Suppressor macrophage (primary cell): Measurements from ENCODE around the gene PDE4D.
"Not testable (repeated sequence)": the region's sequence is repeated elsewhere in the genome, so short reads cannot be mapped to it uniquely, and the experiment has no call there.

Experiments used
- DNase-seq, 4 experiments: peaks; one replicate each; pipeline ENCODE4 v3.0.0-alpha.2; 2020 to 2022

PDE4D gene

DNA sequence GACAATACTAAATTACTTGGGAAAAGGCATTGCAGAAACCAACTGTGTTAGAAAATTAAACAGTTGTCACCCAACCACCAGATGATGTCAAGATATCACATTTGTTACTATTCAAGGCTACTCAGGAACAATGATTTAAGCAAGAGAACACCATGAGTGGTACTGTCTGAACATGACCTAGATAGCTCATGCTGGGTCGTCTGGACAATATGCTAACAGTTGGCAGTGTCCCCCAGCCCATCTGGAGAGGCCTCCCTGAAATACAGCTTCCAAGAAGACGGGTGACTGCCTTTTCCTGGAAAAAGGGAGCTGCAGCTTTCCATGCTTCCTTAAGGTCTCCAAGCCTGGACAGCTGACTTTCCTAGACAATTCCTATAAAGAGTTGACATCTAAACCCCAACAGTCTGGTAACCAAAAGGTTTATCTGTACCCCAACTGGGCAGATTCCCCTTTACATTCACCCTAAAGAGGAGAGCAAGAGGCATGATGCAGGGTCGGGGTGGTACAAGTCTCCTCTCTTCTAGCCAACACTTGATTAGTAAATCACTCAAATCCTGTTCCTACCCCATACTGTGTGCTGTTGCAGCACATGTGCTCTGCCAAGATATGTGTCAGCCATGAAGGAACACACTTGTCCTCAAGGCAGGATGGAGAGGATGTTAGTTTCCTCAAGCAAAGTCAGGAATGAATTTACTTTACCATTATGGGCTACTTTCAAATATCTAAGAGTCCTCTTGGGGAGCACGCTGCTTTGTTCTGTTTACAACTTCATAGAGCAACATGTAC, 433.0 kb downstream of the PDE4D start:
- DNase-seq: no peak

DNA sequence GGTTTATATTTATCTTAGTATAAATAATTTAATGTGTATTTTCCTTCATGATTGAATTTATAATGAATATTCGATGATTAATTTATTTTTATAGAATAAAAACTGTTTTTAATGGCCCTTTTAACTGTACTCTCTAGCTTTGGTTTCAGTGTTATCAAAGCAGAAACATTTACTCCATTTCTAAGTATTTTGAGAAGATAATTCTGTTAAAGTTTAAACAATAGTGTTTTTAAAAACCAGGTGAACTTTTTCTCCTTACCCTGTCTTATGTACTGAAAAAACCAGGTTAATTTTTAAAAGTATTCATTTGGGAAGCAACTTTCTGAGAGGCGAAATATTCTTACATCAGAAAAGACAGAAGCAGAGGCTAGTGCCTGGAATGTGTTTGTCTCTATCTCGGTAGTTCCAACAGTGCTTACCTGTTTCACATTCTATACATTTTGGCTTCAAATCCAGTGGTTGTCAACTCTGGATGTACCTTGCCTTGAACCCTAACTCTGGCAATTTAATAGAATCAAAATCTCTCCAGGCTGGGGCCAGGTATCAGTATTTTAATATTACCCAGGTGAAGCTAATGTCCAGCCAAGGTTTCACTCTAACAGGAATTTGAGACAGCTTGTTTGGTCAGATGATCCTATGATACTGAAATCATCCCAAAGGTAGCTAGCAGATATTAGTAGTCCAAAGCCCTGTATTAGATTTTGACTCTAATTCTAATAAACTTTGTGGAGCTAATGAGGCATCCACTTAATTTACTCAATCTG, 434.4 kb downstream of the PDE4D start:
- no peak for DNase-seq

DNA sequence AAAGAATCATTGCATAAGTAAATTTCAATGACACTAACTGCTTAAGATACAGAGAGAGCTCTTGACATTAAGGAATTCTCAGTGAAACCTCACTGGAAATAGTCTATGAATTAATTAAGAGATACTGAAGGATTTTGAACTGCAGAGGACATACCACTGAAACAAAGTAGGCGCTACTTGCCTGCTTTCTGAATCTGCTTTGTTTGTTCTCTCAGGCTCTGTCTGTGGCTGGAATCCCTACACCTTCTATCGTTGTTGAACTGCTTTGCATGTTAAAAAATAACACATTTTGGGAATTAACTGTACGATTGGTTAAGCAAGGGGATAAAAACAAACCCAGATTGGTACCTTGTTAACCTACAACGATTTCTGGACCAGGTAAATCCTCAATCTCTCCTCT, 435.2 kb downstream of the PDE4D start:
- no peak for DNase-seq

DNA sequence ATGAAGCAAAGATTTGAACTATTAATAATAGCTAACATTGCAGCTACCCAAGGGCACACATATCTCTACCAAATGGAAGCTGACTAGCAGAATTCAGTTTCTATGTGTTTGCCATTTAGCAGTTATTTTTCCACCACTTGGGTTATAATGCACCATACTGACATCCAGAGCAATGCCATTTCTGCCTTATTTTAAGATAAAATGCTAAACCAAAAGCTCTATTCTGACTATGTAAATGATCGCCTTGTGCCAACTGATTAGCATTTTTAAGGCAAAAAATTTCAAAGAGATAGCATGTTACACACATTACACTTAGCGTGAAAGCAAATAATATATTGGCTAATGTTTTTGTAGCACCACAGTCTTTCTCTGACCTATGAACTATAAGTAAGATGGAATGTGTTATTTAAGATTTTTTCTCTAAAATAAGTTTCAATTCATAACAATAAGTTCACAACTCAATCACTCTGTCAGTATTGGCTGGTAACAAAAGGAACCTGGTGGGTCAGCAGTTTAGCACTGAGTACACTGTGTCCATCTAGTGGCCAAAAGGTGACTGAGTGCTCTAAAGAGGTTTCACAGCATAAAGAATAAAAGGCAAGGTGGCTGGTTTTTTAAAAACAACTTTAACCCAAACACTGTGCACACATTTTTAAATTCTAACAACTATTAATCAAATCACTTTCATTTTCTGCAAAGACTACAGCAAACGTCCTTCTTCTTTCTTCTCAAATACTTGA, 443.5 kb downstream of the PDE4D start:
- DNase-seq: peak in 1 of 4 experiments; percentile 5

DNA sequence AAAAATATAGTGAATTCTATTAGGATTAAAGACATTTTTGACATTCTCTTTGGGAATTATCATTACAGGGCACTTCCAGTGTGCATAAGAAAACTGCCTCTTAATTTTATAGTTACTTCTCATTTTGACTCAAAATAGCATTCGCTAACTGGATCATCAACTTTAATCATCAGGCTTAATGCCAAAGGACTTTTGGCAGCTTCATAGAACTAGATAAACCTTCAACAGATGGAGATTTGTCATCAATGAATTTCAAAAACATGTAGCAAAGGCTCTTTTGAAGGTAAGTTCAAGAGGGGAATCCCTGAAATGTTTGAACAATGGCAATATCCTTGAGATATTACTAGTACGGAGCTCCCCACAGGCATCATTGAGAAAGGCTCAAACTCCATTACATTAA, 447.2 kb downstream of the PDE4D start:
- no peak for DNase-seq

DNA sequence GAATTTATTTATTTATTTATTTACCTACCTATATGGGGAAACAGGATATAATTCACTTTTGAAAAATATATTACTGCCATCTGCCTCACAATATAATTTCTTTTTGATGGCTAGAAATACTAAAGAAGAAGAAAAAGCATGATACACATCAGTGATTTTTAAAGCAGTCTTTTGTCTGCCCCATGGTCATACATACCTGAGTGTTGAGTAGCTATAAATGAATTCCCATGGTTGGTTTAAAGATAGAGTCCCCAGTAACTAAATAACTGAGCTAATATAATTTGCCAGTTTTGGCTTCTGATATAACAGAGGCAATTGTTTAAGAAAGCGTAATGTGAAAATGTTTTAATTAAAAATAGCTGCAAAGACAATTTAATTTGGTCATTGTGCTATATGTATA, 447.8 kb downstream of the PDE4D start:
- no peak for DNase-seq

DNA sequence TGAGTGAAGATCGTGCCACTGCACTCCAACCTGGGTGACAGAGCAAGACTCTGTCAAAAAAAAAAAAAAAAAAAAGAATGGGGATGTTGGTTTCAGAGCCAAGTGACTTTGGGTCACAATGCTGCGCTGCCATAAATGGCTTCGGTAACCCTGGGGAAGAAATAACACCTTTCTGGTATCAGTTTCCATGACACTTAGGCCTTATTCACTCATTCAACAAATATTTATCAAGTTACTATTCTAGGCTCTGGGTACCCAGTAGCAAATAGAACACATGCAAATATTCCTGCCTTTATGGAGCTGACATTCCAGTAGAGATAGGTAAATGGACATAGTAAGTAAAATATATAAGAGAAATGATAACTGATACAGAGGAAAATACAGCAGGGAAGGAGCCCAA, 454.2 kb downstream of the PDE4D start:
- DNase-seq: no peak

DNA sequence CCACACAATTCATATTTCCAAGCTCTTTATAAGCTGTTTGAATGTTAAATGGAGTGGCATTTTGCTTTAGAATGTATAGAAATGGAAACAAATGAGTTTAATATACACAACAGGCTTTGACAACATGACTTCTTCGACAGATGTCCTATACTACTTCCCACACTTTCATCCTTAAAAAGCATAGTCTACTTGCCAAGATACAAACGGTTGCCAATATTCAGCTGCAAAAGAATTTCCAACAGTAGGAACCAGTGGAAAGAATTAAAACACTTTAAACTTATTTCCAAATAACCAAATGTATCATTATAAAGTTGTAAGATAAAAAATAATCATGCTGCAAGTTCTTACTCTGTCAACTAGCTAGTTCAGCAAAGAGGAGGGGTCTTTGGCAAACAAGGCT, 456.4 kb downstream of the PDE4D start:
- DNase-seq: no peak

DNA sequence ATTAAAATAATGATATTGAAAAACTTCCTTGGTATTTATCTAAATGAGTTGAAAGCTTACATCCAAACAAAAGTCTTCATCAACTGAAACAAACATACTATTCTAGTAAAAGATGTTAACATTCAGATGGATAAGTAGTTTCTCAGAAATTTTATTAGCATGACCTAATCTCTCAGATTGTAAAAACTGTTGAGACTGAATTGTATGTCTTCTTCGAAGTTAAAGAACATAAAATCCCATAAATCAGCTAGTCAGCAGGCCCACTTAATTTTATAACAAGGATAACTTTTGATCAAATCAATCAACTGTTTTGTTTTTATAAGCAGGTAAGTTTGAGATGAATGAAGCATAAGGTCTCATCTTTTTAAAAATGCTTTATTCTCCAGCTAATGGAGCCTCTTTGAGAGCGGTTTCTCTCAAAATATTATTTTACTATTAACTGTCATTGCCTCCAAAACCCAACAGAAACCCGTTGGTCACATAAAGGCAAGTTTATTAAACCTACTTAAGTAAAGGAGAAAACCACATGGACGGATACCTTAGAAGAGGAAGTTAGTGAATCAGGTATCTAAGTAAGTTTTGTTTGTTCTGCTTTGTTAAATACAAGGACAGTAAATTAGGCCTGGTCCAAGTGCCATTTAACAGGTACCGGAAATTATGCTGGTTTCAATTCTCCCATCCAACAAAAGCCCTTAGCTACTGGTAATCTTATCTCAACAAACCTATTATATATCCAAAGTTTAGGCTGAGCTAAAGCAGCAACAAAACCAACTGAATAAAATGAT, 457.0 kb downstream of the PDE4D start:
- DNase-seq: no peak

DNA sequence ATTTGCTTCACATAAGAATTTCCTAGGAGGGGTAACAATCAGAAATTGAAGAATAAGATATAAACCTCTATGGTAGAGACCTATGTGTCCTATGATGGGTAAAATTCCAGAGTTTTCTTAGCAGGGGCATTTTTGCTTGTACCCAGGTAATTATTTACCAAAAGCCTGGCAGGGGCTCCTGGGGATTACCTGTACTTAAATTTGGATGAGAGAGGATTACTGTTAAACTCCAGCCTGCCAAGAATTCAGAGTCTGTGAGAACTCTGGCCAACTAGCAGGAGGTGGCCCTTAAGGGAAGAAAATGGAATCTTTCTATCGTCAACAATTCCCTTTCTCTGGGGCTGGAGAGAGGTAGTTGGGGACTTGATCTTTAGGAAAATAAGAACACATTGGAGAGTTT, 460.4 kb downstream of the PDE4D start:
- DNase-seq: no peak

DNA sequence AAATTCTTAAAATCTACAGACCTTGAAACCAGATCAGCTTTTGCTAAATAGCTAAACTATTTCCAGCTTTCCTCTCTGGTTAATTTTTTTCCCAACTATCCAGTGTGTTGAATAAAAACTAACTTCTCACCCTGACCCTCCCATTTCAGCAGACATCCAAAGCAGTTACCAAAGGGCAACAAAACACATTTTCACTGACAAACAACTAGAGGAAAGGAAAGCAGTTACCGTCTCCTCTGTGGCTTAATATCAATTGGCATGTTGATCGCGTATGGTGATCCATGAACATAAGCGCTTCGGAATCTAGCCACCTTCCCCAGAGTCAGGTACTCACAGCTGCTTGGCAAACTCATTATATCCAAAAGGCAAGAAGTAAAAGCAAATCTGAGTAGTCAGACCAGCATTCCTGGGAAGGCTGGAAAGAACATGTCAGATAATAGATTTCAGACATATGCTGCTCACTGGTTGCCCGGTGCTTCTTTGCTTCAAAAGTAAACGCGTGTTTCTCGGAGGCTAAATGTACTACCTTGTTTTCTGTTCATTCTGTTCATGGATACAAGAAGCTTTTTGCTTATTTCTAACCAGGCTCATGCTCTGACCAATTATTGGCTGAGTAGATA, 463.4 kb downstream of the PDE4D start:
- DNase-seq: no peak

DNA sequence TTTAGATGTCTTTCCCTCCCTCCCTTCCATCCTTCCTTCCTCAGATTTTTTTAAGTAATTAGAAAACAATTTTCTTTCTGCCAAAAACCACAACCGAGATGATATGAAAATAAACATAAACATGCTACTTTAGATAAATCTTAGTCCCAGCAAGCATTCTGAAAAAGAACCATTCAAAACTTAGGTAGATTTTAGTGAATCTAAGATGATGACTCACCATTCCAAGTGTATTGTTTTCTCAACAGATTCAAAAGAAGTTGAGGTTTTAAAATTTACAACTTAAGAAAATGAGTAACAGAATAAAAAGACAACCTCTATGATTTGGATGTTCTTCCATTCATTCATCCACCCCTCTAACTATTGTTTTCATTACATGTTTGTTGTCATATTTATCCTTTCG, 465.1 kb downstream of the PDE4D start:
- DNase-seq: no peak

DNA sequence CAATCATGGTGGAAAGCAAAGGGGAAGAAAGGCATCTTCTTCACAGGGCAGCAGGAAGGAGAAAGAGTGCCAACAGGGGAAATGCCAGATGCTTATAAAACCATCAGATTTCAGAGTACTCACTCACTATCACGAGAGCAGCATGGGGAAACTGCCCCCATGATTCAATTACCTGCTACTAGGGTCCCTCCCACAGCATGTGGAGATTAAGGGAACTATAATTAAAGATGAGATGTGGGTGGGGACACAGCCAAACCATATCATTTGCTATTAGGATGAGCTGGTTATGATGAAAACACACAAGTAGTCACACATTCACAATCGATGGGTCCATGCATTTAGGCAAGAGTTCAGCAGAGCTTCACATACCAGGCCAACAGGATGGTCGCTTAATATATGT, 469.0 kb downstream of the PDE4D start:
- DNase-seq: peak in 1 of 4 experiments; percentile 1

DNA sequence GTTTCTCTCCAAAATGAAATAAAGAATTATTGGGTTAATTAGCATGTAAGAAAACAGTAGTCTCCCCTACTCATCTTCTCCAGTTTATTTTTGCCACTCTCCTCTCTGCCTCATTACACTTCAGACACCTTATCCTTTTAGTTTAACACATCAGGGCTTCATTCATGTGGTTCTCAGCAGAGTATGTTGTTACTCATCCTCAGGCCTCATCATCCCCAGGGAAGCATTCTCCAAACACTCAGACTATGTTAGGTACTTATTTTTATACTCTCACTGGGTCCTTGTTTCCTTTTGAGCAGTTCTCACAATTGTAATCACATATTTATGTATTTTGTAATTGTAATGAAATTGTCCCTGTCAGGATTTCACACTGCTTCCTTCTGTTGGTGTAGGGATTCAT, 470.5 kb downstream of the PDE4D start:
- DNase-seq: no peak

DNA sequence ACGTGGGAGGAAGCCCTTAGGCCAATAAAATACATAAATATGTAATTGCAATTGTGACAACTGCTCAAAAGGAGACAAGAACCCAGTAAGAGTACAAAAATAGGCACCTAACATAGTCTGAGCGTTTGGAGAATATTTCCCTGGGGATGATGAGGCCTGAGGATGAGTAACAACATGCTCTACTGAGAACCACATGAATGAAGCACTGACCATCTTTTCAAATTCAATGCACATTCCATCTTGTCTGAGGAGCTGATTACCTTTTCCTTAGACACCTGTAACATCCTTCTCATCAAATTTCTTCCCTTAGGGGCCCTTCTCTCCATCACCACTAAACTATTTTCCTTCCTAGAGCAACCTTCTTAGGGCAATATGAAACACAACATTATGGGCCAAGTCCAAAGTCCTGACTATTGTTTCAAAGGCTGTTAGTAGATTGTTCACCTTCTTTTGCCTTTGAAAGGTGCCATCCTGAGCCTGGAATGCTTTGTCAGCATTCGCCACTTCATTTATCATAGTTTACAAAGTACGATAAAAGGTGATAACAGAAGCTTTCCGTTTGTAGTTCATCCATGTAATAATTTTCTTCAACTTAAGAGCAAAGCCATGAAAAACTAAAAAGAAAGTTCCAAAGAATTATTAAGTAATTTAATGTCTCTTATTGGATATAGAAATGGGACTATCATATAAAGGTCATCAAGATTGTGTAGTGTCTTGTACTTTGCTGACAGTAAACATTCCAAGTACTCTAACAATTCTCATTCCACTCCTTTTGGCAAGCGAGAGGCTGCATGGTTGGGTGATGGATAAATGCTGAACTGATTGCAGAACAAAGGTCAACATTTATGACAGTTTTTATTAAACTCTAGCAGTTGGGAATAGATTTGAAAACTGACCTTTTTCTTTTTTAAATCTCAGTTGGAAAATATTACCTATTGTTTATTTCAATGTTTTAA, 471.3 kb downstream of the PDE4D start:
- DNase-seq: no peak

DNA sequence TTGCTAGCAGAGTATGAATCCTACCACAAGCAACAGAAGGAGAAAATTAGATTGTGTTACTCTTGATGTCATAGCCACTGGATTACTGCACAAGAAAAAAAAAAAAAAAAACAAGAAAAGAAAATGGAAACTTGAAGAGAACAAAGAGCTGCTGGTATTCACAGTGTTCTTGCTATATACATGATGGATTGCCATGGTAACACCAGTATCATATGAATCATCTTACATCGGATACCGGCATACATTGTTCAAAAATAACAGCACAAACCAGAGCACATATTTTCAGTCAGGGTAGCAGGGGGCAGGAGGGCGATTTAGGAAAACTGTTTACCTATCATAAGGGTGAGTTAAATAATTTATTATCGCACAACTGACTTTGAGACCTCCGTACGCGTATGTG, 472.9 kb downstream of the PDE4D start:
- DNase-seq: no peak

DNA sequence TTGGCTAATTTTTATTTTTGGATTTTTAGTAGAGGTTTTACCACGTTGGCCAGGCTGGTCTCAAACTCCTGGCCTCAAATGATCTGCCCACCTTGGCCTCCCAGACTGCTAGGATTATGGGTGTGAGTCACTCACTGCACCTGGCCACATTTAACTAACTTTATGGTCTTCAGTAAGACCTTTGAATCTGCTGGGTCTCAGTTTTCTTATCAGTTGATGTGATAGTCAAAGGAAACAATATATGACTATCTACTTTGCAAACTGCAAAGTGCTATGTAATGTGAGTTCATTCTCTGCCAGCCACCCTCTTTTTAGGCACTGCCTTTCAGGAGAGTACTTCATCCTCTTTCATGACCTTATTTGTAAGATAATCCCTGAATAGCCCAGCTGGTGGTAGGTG, 474.7 kb downstream of the PDE4D start:
- DNase-seq: no peak

DNA sequence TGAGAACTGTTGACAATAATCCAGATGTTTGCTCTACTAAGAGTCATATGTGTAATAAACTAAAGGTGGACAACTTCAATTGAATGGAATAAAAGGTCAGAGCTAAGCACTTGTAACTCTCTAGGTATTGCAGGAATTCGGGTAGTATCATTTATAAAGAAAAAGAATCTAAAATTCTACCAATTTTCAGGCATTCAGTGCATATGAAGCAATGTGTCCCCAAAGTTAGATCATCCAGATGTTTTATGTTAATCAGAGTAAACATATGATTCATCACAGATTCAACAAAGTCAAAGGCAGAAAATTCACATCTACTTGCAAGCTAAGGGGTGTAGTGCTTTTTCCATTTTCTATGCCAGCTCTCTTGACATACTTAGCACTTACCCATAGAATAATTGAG, 477.1 kb downstream of the PDE4D start:
- no peak for DNase-seq

DNA sequence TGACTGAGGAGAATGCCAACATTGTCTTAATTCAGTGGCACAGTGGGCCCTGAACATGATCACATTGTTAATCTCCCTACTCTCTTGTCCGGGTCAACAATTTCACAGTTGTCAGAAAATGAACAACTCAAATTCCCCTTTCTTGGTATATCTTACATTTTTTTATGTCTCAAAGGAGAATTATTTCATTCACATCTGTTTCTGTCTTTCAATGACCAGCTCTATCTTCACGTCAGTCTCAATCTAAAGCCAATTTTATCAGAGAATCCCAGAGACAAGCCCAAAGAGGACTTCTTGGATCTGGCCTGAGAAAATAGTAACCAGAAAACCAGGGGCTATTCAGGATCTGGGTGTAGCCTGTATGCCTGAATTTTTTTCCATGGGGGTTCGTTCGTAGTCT, 477.5 kb downstream of the PDE4D start:
- DNase-seq: no peak

DNA sequence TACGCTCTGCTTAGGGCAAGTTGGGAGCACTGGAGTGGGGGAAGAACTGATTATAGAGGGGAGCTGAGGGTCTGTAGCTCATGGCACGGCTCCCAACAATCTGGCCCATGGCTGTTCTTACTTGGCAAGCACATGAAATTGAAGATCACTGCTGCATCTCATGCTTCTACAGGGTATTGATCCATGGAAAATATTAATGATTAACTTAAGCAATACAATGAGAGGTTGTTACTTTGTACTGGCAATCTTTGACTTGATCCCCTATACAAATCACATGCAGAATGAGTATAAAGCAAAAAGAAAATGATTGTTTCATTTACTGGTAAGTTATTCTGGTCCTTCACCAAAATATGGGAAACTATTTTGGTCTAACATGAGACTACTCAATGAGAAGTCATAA, 481.1 kb downstream of the PDE4D start:
- no peak for DNase-seq

DNA sequence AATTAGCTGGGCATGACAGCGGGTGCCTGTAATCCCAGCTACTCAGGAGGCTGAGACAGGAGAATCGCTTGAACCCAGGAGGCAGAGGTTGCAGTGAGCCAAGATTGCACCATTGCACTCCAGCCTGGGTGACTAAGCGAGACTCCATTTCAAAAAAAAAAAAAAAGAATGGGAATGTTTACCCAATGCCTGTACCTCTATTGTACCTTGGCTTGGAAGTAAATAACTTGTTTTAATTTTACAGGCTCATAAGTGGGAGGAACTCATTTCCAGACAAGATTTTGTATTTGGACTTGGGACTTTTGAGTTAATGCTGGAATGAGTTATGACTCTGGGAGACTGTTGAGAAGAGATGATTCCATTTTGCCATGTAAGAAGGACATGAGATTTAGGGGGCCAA, 484.5 kb downstream of the PDE4D start:
- not testable (repeated sequence) for DNase-seq
